Sigmoid colon (tissue), 4 donors: ENCODE results near the gene OGG1.

ENCODE experiments used
- CTCF ChIP-seq, 4 experiments: fragments of 450-650 bp in 3 of 4; fragments of 200-600 bp in 1 of 4; IDR thresholded peaks; one replicate each; pipeline ENCODE4 v1.5.1; 2016 to 2019; ENCODE audit warnings: antibody characterized with exemption in 4 of 4, mild to moderate bottlenecking in 3 of 4, moderate library complexity in 2 of 4
- EP300 ChIP-seq, 4 donors: sonication (generic); formaldehyde crosslinking; IDR thresholded peaks; one replicate each; pipeline ENCODE4 v1.6.1; 2017; ENCODE audit warnings: antibody characterized with exemption in 4 of 4
- POLR2A ChIP-seq, 2 donors: fragments of 450-650 bp; IDR thresholded peaks; one replicate each; pipeline ENCODE4 v1.6.1; 2016; ENCODE audit warnings: antibody characterized with exemption in 2 of 2, mild to moderate bottlenecking in 2 of 2, moderate library complexity in 2 of 2

DNA sequence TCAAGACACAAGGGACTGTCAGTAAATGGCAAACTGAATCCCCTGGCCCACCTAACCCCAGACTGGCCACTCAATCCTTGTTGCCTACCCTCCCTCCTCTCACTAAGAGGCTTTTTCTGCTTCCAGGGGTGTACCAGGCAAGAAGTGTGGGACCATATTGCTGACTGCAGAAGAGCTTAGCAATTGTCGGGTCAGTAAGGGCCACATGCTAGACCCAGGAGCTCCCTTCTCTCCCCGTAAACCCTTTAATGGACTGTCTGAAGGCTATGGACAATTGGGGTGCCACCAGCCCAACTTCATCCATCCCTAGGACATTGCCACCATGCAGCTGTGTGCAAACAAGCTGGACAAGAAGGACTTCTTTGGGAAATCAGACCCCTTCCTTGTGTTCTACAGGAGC is 37.3 kb upstream of the OGG1 start:
- TF ChIP-seq POLR2A (IDR thresholded peaks at IDR 0.05) (no peak), EP300 (IDR thresholded peaks at IDR 0.05) (no peak), CTCF (IDR thresholded peaks at IDR 0.05) (no peak)
